ENCODE data around the gene KRTAP10-1. TPM values are rescaled to one million over a fixed set of nuclear protein-coding genes. Genes with fewer than 3 reads are reported as not detected.
A peak's percentile ranks its signal among the peaks of the same experiment; 100 is the strongest.

The KRTAP10-1 gene
- total and polyA plus RNA-seq, 2 of the 13 experiments (the other 11 are each of a cell fraction or from before 2014, with no cell fraction given), result not detected

DNA sequence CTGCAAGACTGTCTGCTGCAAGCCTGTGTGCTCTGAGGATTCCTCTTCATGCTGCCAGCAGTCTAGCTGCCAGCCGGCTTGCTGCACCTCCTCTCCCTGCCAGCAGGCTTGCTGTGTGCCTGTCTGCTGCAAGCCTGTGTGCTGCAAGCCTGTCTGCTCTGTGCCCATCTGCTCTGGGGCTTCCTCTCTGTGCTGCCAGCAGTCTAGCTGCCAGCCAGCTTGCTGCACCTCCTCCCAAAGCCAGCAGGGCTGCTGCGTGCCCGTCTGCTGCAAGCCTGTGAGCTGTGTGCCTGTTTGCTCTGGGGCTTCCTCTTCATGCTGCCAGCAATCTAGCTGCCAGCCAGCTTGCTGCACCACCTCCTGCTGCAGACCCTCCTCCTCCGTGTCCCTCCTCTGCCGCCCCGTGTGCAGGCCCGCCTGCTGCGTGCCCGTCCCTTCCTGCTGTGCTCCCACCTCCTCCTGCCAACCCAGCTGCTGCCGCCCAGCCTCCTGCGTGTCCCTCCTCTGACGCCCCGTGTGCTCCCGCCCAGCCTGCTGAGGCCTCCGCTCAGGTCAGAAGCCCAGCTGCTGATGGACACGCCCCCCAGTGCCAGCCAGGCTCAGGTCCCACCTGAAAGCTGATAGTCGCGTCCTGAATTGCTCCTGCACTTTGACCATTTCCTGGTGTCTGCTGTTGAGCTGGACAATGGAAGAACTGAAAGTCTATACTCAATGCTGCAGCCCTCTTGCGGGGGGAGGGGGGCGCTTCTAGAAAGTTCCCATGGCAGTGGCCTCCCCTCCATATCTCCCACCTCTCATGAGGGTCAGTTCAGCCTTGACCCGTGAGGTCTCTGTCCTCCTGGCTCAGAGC, 34.7 kb upstream of the KRTAP10-1 start (continued):
- TF ChIP-seq, protein P1, sequence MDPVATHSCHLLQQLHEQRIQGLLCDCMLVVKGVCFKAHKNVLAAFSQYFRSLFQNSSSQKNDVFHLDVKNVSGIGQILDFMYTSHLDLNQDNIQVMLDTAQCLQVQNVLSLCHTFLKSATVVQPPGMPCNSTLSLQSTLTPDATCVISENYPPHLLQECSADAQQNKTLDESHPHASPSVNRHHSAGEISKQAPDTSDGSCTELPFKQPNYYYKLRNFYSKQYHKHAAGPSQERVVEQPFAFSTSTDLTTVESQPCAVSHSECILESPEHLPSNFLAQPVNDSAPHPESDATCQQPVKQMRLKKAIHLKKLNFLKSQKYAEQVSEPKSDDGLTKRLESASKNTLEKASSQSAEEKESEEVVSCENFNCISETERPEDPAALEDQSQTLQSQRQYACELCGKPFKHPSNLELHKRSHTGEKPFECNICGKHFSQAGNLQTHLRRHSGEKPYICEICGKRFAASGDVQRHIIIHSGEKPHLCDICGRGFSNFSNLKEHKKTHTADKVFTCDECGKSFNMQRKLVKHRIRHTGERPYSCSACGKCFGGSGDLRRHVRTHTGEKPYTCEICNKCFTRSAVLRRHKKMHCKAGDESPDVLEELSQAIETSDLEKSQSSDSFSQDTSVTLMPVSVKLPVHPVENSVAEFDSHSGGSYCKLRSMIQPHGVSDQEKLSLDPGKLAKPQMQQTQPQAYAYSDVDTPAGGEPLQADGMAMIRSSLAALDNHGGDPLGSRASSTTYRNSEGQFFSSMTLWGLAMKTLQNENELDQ (CRISPR knock-in tag; IDR thresholded peaks at IDR 0.05; ENCODE audit: borderline replicate concordance), result no peak
- TF ChIP-seq NR2F2 (IDR thresholded peaks at IDR 0.05; ENCODE audit: borderline replicate concordance, low read depth) (no peak), GATAD2A (CRISPR knock-in tag; IDR thresholded peaks at IDR 0.05) (peak; percentile 44; the same call in 1 of the 2 replicates), MLX (CRISPR knock-in tag; IDR thresholded peaks at IDR 0.05) (0 out of 2 replicates have a peak, but pooled peaks have one; percentile 37), RFX5 (IDR thresholded peaks at IDR 0.05; ENCODE audit: low read depth, low read length) (no peak), CREB1 (IDR thresholded peaks at IDR 0.05) (no peak), CREB1 (CRISPR knock-in tag; IDR thresholded peaks at IDR 0.05) (no peak), CBFB (CRISPR knock-in tag; IDR thresholded peaks at IDR 0.05) (no peak), YEATS2 (CRISPR knock-in tag; IDR thresholded peaks at IDR 0.05; ENCODE audit: borderline replicate concordance) (no peak), ZNF546 (CRISPR knock-in tag; conservative IDR thresholded peaks at IDR 0.05) (no peak), RBAK (CRISPR knock-in tag; IDR thresholded peaks at IDR 0.05) (no peak), MYPOP (CRISPR knock-in tag; IDR thresholded peaks at IDR 0.05) (no peak), ZNF839 (CRISPR knock-in tag; IDR thresholded peaks at IDR 0.05; ENCODE audit: borderline replicate concordance) (no peak; the same call in 1 of the 2 replicates), ZBTB7B (CRISPR knock-in tag; IDR thresholded peaks at IDR 0.05) (0 out of 2 replicates have a peak, but pooled peaks have one; percentile 38), ATM (IDR thresholded peaks at IDR 0.05; ENCODE audit: borderline replicate concordance) (no peak), NCOA1 (CRISPR knock-in tag; IDR thresholded peaks at IDR 0.05) (peak; percentile 29; the same call in 1 of the 2 replicates), NR3C1 (CRISPR knock-in tag; IDR thresholded peaks at IDR 0.05) (no peak), ZNF326 (CRISPR knock-in tag; IDR thresholded peaks at IDR 0.05; ENCODE audit: borderline replicate concordance) (no peak), KDM5A (IDR thresholded peaks at IDR 0.05; ENCODE audit: borderline replicate concordance, low read length) (no peak), MYC (CRISPR knock-in tag; IDR thresholded peaks at IDR 0.05; ENCODE audit: borderline replicate concordance) (no peak), ZNF670 (CRISPR knock-in tag; IDR thresholded peaks at IDR 0.05; ENCODE audit: borderline replicate concordance) (no peak), ZNF605 (CRISPR knock-in tag; IDR thresholded peaks at IDR 0.05) (0 out of 2 replicates have a peak, but pooled peaks have one; percentile 14), ZNF572 (CRISPR knock-in tag; IDR thresholded peaks at IDR 0.05) (no peak), ZNF44 (CRISPR knock-in tag; IDR thresholded peaks at IDR 0.05) (no peak), ZFP90 (CRISPR knock-in tag; IDR thresholded peaks at IDR 0.05; ENCODE audit: borderline replicate concordance) (peak; percentile 89), ZNF263 (CRISPR knock-in tag; IDR thresholded peaks at IDR 0.05) (peak; percentile 99)
- TF ChIP-seq, protein P2, sequence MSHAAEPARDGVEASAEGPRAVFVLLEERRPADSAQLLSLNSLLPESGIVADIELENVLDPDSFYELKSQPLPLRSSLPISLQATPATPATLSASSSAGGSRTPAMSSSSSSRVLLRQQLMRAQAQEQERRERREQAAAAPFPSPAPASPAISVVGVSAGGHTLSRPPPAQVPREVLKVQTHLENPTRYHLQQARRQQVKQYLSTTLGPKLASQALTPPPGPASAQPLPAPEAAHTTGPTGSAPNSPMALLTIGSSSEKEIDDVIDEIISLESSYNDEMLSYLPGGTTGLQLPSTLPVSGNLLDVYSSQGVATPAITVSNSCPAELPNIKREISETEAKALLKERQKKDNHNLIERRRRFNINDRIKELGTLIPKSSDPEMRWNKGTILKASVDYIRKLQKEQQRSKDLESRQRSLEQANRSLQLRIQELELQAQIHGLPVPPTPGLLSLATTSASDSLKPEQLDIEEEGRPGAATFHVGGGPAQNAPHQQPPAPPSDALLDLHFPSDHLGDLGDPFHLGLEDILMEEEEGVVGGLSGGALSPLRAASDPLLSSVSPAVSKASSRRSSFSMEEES (CRISPR knock-in tag; IDR thresholded peaks at IDR 0.05), result no peak

Data from HepG2 (cell line).